GM19240 (cell line): ENCODE results near the gene USP48.

Source experiments
- DNase-seq: peaks from one replicate; pipeline ENCODE4 v3.0.0; 2011; ENCODE audit warnings: low spot score; ENCODE audit not compliant: insufficient read length

The USP48 gene

GRCh38 chr1:21654209-21654608 lies 128.7 kb downstream of the USP48 start:
- no peak for DNase-seq

- no peak for DNase-seq
Measured at GRCh38 chr1:21653744-21654100, 129.2 kb downstream of the USP48 start.

- DNase-seq: no peak
Measured at GRCh38 chr1:21652937-21653743, 129.8 kb downstream of the USP48 start.

- DNase-seq: no peak
Measured at GRCh38 chr1:21652101-21652936, 130.6 kb downstream of the USP48 start.

- DNase-seq: no peak
Measured at GRCh38 chr1:21651214-21652042, 131.5 kb downstream of the USP48 start.

- no peak for DNase-seq
Measured at GRCh38 chr1:21650400-21650799, 132.5 kb downstream of the USP48 start.

GRCh38 chr1:21649315-21649714 lies 133.6 kb downstream of the USP48 start:
- DNase-seq: no peak

- no peak for DNase-seq
Measured at GRCh38 chr1:21648791-21649190, 134.2 kb downstream of the USP48 start.

GRCh38 chr1:21648352-21648730 lies 134.6 kb downstream of the USP48 start:
- no peak for DNase-seq

GRCh38 chr1:21647431-21648351 lies 135.3 kb downstream of the USP48 start:
- peak; percentile 66 for DNase-seq

GRCh38 chr1:21645550-21645949 lies 137.4 kb downstream of the USP48 start:
- DNase-seq: no peak

- no peak for DNase-seq
Measured at GRCh38 chr1:21644906-21645305, 138.0 kb downstream of the USP48 start.

- no peak for DNase-seq
Measured at GRCh38 chr1:21644348-21644747, 138.6 kb downstream of the USP48 start.

GRCh38 chr1:21643624-21644023 lies 139.3 kb downstream of the USP48 start:
- no peak for DNase-seq

- DNase-seq: no peak
Measured at GRCh38 chr1:21641967-21642739, 140.8 kb downstream of the USP48 start.

- no peak for DNase-seq
Measured at GRCh38 chr1:21641537-21641936, 141.4 kb downstream of the USP48 start.

GRCh38 chr1:21641076-21641475 lies 141.9 kb downstream of the USP48 start:
- no peak for DNase-seq

GRCh38 chr1:21640653-21641052 lies 142.3 kb downstream of the USP48 start:
- no peak for DNase-seq

GRCh38 chr1:21639594-21640041 lies 143.3 kb downstream of the USP48 start:
- DNase-seq: no peak
